Parathyroid adenoma (tissue), 2 donors: ENCODE data around the gene CSF3R.

Experiments used
- H2AFZ ChIP-seq: fragments of 300-600 bp; sonication (generic); one replicate; pipeline ENCODE4 v1.7.0; 2017; ENCODE audit warnings: antibody characterized with exemption, mild to moderate bottlenecking
- H3K27ac ChIP-seq: fragments of 300-600 bp; sonication (generic); one replicate; pipeline ENCODE4 v1.7.0; 2017
- H3K27me3 ChIP-seq: fragments of 300-600 bp; sonication (generic); one replicate; pipeline ENCODE4 v1.7.0; 2017; ENCODE audit warnings: low read length; ENCODE audit not compliant: control insufficient read depth, insufficient read depth
- H3K36me3 ChIP-seq: fragments of 300-600 bp; sonication (generic); one replicate; pipeline ENCODE4 v1.7.0; 2017; ENCODE audit warnings: low read length; ENCODE audit not compliant: control insufficient read depth, insufficient read depth
- H3K4me1 ChIP-seq: fragments of 300-600 bp; sonication (generic); one replicate; pipeline ENCODE4 v1.7.0; 2017; ENCODE audit warnings: control low read depth
- H3K4me2 ChIP-seq: fragments of 300-600 bp; sonication (generic); one replicate; pipeline ENCODE4 v1.7.0; 2017; ENCODE audit warnings: low read length
- H3K4me3 ChIP-seq: fragments of 300-600 bp; sonication (generic); one replicate; pipeline ENCODE4 v1.7.0; 2017; ENCODE audit warnings: low read depth, low read length
- H3K79me2 ChIP-seq: fragments of 300-600 bp; sonication (generic); one replicate; pipeline ENCODE4 v1.7.0; 2017; ENCODE audit warnings: control low read depth
- H3K9ac ChIP-seq: fragments of 300-600 bp; sonication (generic); one replicate; pipeline ENCODE4 v1.7.0; 2017; ENCODE audit warnings: mild to moderate bottlenecking
- H3K9me3 ChIP-seq: fragments of 300-600 bp; sonication (generic); one replicate; pipeline ENCODE4 v1.7.0; 2017; ENCODE audit warnings: low read length; ENCODE audit not compliant: control insufficient read depth
- TF ChIP-seq, protein P1 (sequence below): fragments of 300-600 bp; sonication (generic); IDR thresholded peaks from one replicate; pipeline ENCODE4 v1.7.0; 2017; ENCODE audit warnings: antibody characterized with exemption, mild to moderate bottlenecking
- donor health status: primary hyperparathyroidism.

Gene CSF3R

DNA sequence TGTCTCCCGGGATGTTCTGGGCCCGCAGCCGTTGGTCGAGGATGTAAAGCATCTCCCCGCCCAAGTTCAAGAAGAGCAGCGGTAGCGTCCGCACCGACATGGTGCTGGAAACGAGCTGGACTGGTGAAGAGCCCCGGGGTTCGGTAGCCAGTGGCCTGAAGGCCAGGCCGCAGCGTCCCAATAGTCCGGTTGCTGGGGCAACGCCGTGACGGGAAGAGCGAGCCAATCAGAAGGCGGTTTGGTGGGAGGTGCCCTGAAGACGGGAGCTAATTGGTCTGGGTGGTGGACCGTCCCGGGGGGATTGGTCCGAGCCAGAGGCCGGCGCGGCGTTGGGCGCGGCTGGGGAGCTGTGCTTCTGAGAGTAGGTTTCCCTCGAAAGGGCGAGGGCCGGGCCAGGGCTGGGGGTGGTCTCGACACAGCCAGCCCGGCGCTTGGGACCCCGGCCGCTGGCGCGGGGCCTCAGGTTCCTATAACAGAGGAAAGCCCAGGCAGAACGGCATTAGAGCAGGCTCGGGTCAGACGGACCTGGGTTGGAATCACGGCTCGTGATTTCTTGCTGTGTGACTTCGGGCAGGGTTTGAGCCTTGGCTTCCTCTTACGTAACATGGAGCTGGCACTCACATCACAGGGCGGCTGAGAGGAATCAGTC lies 32.3 kb downstream of the CSF3R start, which contains the start of gene OSCP1:
TSS of gene OSCP1 (minus strand) at position 182 of the 649 bp plus-strand sequence. CDS start at position 100, 82 bp downstream.
- H3K36me3 ChIP-seq, result no peaks in the 10 kb centered on the region
- H3K27ac ChIP-seq, result peak within 1 kb of the TSS; percentile 91
- TF ChIP-seq, protein P1, sequence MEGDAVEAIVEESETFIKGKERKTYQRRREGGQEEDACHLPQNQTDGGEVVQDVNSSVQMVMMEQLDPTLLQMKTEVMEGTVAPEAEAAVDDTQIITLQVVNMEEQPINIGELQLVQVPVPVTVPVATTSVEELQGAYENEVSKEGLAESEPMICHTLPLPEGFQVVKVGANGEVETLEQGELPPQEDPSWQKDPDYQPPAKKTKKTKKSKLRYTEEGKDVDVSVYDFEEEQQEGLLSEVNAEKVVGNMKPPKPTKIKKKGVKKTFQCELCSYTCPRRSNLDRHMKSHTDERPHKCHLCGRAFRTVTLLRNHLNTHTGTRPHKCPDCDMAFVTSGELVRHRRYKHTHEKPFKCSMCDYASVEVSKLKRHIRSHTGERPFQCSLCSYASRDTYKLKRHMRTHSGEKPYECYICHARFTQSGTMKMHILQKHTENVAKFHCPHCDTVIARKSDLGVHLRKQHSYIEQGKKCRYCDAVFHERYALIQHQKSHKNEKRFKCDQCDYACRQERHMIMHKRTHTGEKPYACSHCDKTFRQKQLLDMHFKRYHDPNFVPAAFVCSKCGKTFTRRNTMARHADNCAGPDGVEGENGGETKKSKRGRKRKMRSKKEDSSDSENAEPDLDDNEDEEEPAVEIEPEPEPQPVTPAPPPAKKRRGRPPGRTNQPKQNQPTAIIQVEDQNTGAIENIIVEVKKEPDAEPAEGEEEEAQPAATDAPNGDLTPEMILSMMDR, result no peak
- no peaks in the 10 kb centered on the region for H3K79me2 ChIP-seq
- H3K27me3 ChIP-seq, result no peaks in the 10 kb centered on the region
- H3K4me3 ChIP-seq, result peak within 1 kb of the TSS; percentile 94
- peak within 1 kb of the TSS; percentile 84 for H2AFZ ChIP-seq
- no peaks in the 10 kb centered on the region for H3K4me1 ChIP-seq
- peak within 1 kb of the TSS; percentile 88 for H3K9ac ChIP-seq
- peak within 1 kb of the TSS; percentile 99 for H3K4me2 ChIP-seq
- H3K9me3 ChIP-seq, result no peaks in the 10 kb centered on the region

DNA sequence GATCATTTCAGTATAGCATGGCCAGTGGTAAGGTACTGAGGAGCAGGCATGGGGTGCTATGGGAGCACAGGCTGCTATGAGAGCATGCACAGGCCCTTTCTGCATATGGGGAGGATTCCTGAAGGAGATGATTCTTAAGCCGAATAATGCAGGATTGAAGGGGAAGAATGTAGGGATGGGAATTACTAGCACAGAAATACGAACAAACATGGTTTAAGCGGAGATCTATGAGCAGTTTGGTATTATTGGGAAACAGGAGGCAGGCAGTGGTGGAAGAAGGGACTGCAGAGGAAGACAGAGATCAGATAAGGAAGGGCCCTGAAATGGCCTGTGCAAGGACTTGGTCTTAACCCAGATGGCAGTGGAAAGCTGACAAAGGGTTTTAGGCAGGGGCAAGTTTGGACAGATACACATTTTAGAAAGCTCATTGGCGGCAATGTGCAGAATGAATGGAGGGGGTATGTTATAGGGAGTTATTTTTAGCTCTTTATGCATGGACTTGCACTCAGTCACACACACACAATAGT lies 34.1 kb downstream of the CSF3R start:
- Histone ChIP-seq H3K9me3 (no peaks in the 10 kb centered on the region), H3K4me2 (peak overlapping the region; percentile 10), H3K36me3 (no peaks in the 10 kb centered on the region), H3K9ac (no peak overlapping the region), H3K27me3 (no peaks in the 10 kb centered on the region), H3K4me1 (no peaks in the 10 kb centered on the region), H2AFZ (no peak overlapping the region), H3K27ac (no peak overlapping the region), H3K79me2 (no peaks in the 10 kb centered on the region), H3K4me3 (peak overlapping the region; percentile 6)
- TF ChIP-seq, protein P1, result no peak

DNA sequence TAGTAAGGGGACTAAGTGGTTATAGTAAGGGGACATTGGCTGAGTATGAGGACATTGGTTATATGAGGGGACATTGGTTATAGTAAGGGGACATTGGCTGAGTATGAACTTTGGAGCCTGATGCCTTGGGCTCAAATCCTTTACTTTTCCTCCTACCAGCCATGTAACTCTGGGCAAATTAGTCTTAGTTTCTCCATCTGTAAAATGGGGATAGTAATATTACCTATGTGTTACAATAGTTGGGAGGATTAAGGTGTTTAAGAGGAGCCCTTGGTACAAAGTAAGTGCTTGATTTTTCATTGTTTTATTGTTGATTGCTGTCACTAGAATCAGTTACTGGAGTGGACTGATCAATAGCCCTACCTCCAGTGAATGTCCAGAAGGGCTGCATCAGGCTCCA lies 35.3 kb downstream of the CSF3R start:
- Histone ChIP-seq H3K9me3 (no peaks in the 10 kb centered on the region), H3K27ac (no peak overlapping the region), H3K9ac (no peak overlapping the region), H2AFZ (no peak overlapping the region), H3K4me2 (no peak overlapping the region), H3K79me2 (no peaks in the 10 kb centered on the region), H3K36me3 (no peaks in the 10 kb centered on the region), H3K27me3 (no peaks in the 10 kb centered on the region), H3K4me1 (no peaks in the 10 kb centered on the region), H3K4me3 (no peak overlapping the region)
- TF ChIP-seq, protein P1, result no peak

DNA sequence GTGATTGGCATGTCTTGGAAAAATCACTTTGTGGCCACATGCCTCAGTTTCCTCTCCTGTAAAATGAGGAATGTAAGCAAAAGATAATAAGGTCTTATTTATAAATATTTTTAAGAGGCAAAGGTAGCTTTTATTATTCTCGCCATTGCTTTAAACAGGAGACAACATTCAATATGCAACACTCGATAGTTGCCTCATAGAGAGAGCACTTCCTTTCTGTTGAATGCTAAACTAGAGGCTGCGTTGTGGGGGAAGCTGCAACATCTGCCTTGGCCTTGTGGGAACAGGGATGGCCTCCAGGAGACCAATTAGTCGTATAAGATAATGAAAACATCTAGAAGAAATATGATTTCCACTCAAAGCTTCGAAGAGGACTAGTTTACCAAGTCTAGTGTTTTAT lies 36.0 kb downstream of the CSF3R start:
- TF ChIP-seq, protein P1, result no peak
- Histone ChIP-seq H3K4me1 (no peaks in the 10 kb centered on the region), H3K9ac (no peak overlapping the region), H3K9me3 (no peaks in the 10 kb centered on the region), H3K27ac (no peak overlapping the region), H3K4me2 (no peak overlapping the region), H3K36me3 (no peaks in the 10 kb centered on the region), H3K79me2 (no peaks in the 10 kb centered on the region), H2AFZ (no peak overlapping the region), H3K27me3 (no peaks in the 10 kb centered on the region), H3K4me3 (no peak overlapping the region)

DNA sequence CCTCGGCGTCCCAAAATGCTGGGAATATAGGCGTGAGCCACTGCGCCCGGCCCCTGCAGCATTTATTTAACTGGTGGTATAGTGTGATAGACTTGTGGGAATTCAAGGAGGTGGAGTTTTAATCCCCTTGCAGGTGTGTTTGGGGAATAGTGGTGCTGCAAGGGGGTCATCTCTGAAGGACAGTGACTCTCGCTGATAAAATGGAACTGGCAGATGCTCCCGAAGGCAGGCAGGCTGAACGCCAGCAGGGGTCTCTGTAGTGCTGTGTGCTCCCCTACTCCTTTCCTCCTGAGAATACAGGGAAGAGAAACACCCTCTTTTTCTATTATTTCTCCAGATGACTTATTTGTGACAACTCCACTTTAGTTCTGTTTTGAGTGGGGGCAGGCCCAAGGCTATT lies 36.4 kb downstream of the CSF3R start:
- Histone ChIP-seq H3K4me1 (no peaks in the 10 kb centered on the region), H3K9ac (no peak overlapping the region), H2AFZ (no peak overlapping the region), H3K36me3 (no peaks in the 10 kb centered on the region), H3K9me3 (no peaks in the 10 kb centered on the region), H3K27ac (no peak overlapping the region), H3K27me3 (no peaks in the 10 kb centered on the region), H3K4me3 (no peak overlapping the region), H3K4me2 (no peak overlapping the region), H3K79me2 (no peaks in the 10 kb centered on the region)
- TF ChIP-seq, protein P1, result no peak
